ENCODE results near the gene SDK2.
"Not testable (repeated sequence)": the region's sequence is repeated elsewhere in the genome, so short reads cannot be mapped to it uniquely, and the experiment has no call there.

The SDK2 gene

GRCh38 chr17:73324711-73325526, 319.3 kb downstream of the SDK2 start:
- DNase-seq (ENCODE audit: low read depth, low spot score), result no peak

GRCh38 chr17:73324160-73324475, 320.1 kb downstream of the SDK2 start:
- no peak for DNase-seq (ENCODE audit: low read depth, low spot score)

GRCh38 chr17:73323409-73324159, 320.7 kb downstream of the SDK2 start:
- no peak for DNase-seq (ENCODE audit: low read depth, low spot score)

- no peak for DNase-seq (ENCODE audit: low read depth, low spot score)
Measured at GRCh38 chr17:73320601-73321264, 323.5 kb downstream of the SDK2 start.

- no peak for DNase-seq (ENCODE audit: low read depth, low spot score)
Measured at GRCh38 chr17:73319766-73320165, 324.5 kb downstream of the SDK2 start.

- no peak for DNase-seq (ENCODE audit: low read depth, low spot score)
Measured at GRCh38 chr17:73318836-73319235, 325.4 kb downstream of the SDK2 start.

GRCh38 chr17:73318427-73318813, 325.8 kb downstream of the SDK2 start:
- no peak for DNase-seq (ENCODE audit: low read depth, low spot score)

- no peak for DNase-seq (ENCODE audit: low read depth, low spot score)
Measured at GRCh38 chr17:73317513-73318426, 326.5 kb downstream of the SDK2 start.

GRCh38 chr17:73316919-73317505, 327.2 kb downstream of the SDK2 start:
- DNase-seq (ENCODE audit: low read depth, low spot score), result no peak

GRCh38 chr17:73315471-73315870, 328.8 kb downstream of the SDK2 start:
- no peak for DNase-seq (ENCODE audit: low read depth, low spot score)

- DNase-seq (ENCODE audit: low read depth, low spot score), result no peak
Measured at GRCh38 chr17:73313526-73314127, 330.6 kb downstream of the SDK2 start.

- not testable (repeated sequence) for DNase-seq (ENCODE audit: low read depth, low spot score)
Measured at GRCh38 chr17:73312887-73313286, 331.4 kb downstream of the SDK2 start.

GRCh38 chr17:73311781-73312641, 332.2 kb downstream of the SDK2 start, which contains the start of gene CDC42EP4:
Gene CDC42EP4, minus strand, starts transcription at chr17:73312001. Its CDS starts 25,501 bp downstream, at chr17:73286500.
- peak; percentile 88 for DNase-seq (ENCODE audit: low read depth, low spot score)

GRCh38 chr17:73311428-73311780, 332.8 kb downstream of the SDK2 start:
- DNase-seq (ENCODE audit: low read depth, low spot score), result no peak

- DNase-seq (ENCODE audit: low read depth, low spot score), result no peak
Measured at GRCh38 chr17:73309727-73310596, 334.3 kb downstream of the SDK2 start.

- not testable (repeated sequence) for DNase-seq (ENCODE audit: low read depth, low spot score)
Measured at GRCh38 chr17:73308959-73309358, 335.3 kb downstream of the SDK2 start.

GRCh38 chr17:73308017-73308823, 336.0 kb downstream of the SDK2 start:
- DNase-seq (ENCODE audit: low read depth, low spot score), result no peak

- no peak for DNase-seq (ENCODE audit: low read depth, low spot score)
Measured at GRCh38 chr17:73307130-73307529, 337.1 kb downstream of the SDK2 start.
